Mammary epithelial cell (primary cell): ENCODE results near the gene MACROD1.

Experiments
- CTCF ChIP-seq, 2 donors: IDR thresholded peaks in 1 of 2; conservative IDR thresholded peaks in 1 of 2; 2 replicates each; pipeline ENCODE4 v1.5.1; 2011 to 2012; ENCODE audit warnings: inconsistent platforms in 2 of 2, low read length in 2 of 2, mild to moderate bottlenecking in 2 of 2, control low read depth in 1 of 2, low read depth in 1 of 2; ENCODE audit not compliant: insufficient read depth in 1 of 2; ENCODE audit errors: extremely low read depth in 1 of 2
- EZH2 ChIP-seq: IDR thresholded peaks from 2 replicates; pipeline ENCODE4 v1.6.1; 2012; ENCODE audit warnings: low read length, inconsistent platforms, borderline replicate concordance

GRCh38 chr11:64185693-64186491 is 20.0 kb upstream of the MACROD1 start, which contains the start of gene STIP1:
- TF ChIP-seq CTCF (conservative IDR thresholded peaks at IDR 0.05 in 1 of 2, IDR thresholded peaks at IDR 0.05 in 1 of 2; ENCODE audit: extremely low read depth in 1 of 2, insufficient read depth in 1 of 2, low read depth in 1 of 2, low read length in 2 of 2) (peak in 1 of 2 donors; percentile 64), EZH2 (no peak)
